H1 (cell line): Measurements from ENCODE around the gene CYP27B1. TPM values are rescaled to one million over a fixed set of nuclear protein-coding genes. Genes with fewer than 3 reads are reported as not detected.

Experiments used
- ATF2 ChIP-seq: IDR thresholded peaks from 2 replicates; pipeline ENCODE4 v1.6.1; 2012; ENCODE audit warnings: low read length, inconsistent platforms
- CHD7 ChIP-seq: fragments of 300-600 bp; sonication (generic); IDR thresholded peaks from 2 replicates; pipeline ENCODE4 v1.7.1; 2012; ENCODE audit warnings: low read length, moderate library complexity, mild to moderate bottlenecking, inconsistent platforms; ENCODE audit not compliant: insufficient replicate concordance
- GABPA ChIP-seq: IDR thresholded peaks from 2 replicates; pipeline ENCODE4 v1.6.1; 2011; ENCODE audit warnings: mild to moderate bottlenecking, low read length, moderate library complexity, borderline replicate concordance; ENCODE audit not compliant: insufficient read depth
- NANOG ChIP-seq: IDR thresholded peaks from 2 replicates; pipeline ENCODE4 v1.6.1; 2011; ENCODE audit warnings: low read length, low read depth, mild to moderate bottlenecking, inconsistent platforms; ENCODE audit not compliant: insufficient read depth, poor library complexity, severe bottlenecking
- NRF1 ChIP-seq: IDR thresholded peaks from 2 replicates; pipeline ENCODE4 v1.6.1; 2011; ENCODE audit warnings: mild to moderate bottlenecking, low read depth, low read length, improper control_type of control experiment
- SRF ChIP-seq: IDR thresholded peaks from 2 replicates; pipeline ENCODE4 v1.6.1; 2011; ENCODE audit warnings: mild to moderate bottlenecking, low read depth, low read length, moderate library complexity
- SUZ12 ChIP-seq: fragments of 200-600 bp; sonication (generic); IDR thresholded peaks from 2 replicates; pipeline ENCODE4 v1.6.1; 2012; ENCODE audit warnings: mild to moderate bottlenecking, inconsistent platforms, low read length, moderate library complexity, mixed read lengths
- TAF1 ChIP-seq: IDR thresholded peaks from 2 replicates; pipeline ENCODE4 v1.6.1; 2011; ENCODE audit warnings: mild to moderate bottlenecking, low read depth, low read length
- TBP ChIP-seq: IDR thresholded peaks from 2 replicates; pipeline ENCODE4 v1.6.1; 2011; ENCODE audit warnings: low read depth, low read length, improper control_type of control experiment
- TCF12 ChIP-seq: IDR thresholded peaks from 2 replicates; pipeline ENCODE4 v1.6.1; 2011; ENCODE audit warnings: low read depth, mild to moderate bottlenecking, low read length
- polyA plus RNA-seq, 7 experiments: library from polyadenylated mRNA; depleted of rRNA in 3 of 7; stranded (reverse) in 5 of 7; unstranded in 2 of 7; fragments of >200 nt in 5 of 7; fragments of 200-250 nt in 2 of 7; gene quantifications; 1 replicate in 5 of 7; 2 replicates in 1 of 7; 4 replicates in 1 of 7; pipeline versions ENCODE4 v1.2.1 to v1.2.3, GENCODE V29; 2011 to 2013; ENCODE audit warnings: missing spikeins in 2 of 7, mixed read lengths in 2 of 7
- total RNA-seq: library from RNA; stranded (reverse); fragmentation: NEBNext Ultra II Directional; extraction: Animal tissue kit (Norgen Biotek cat#: 25700); gene quantifications from 2 replicates; pipeline ENCODE4 v1.2.1, GENCODE V29; 2021

Gene CYP27B1
- total and polyA plus RNA-seq, 2 of the 8 experiments (the other 6 are each of a cell fraction or from before 2014, with no cell fraction given): 2.9 to 3.3 TPM

DNA sequence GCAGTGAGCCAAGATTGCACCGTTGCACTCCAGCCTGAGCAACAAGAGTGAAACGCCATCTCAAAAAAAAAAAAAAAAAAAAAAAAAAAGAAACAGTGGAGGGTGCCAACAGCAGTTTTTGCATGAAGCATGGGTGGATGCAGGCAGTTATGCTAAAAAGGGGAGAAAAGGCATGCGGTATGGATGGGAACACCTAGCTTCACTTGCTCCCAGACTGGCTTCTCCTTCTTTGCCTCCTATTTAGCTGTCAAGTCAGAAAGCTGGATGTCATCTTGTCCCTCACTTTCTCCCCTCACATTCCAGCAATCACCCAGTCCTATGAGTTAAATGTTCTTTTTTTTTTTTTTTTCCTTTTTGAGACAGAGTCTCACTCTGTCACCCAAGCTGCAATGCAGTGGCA lies 8.2 kb upstream of the CYP27B1 start (continued):
- no peak for TF ChIP-seq CHD7
- TF ChIP-seq TAF1: no peak
- TF ChIP-seq TBP: no peak
- no peak for TF ChIP-seq GABPA
- no peak for TF ChIP-seq NANOG
- no peak for TF ChIP-seq SRF
- no peak for TF ChIP-seq TCF12
- TF ChIP-seq ATF2: no peak
- TF ChIP-seq SUZ12: no peak
- no peak for TF ChIP-seq NRF1
